Activated T-cell treated with anti-CD3 and anti-CD28 coated beads, Interleukin-2, amount 50 U/mL, for 24 hours (primary cell): ENCODE results near the gene MAP3K5.

Source experiments
- DNase-seq: peaks from one replicate; pipeline ENCODE4 v3.0.0-alpha.2; 2020
- H3K27ac Mint-ChIP-seq: 2 replicates; pipeline ENCODE4 v1.8.0; 2020; ENCODE audit warnings: mild to moderate bottlenecking, mixed read lengths
- H3K27me3 Mint-ChIP-seq: 2 replicates; pipeline ENCODE4 v1.8.0; 2020; ENCODE audit warnings: mixed read lengths
- H3K36me3 Mint-ChIP-seq: 2 replicates; pipeline ENCODE4 v1.8.0; 2020; ENCODE audit warnings: low read depth, mixed read lengths
- H3K4me1 Mint-ChIP-seq: 2 replicates; pipeline ENCODE4 v1.8.0; 2020; ENCODE audit warnings: low read depth, mixed read lengths
- H3K4me3 Mint-ChIP-seq: 2 replicates; pipeline ENCODE4 v1.8.0; 2020; ENCODE audit warnings: mild to moderate bottlenecking, moderate library complexity, mixed read lengths
- H3K9me3 Mint-ChIP-seq: 2 replicates; pipeline ENCODE4 v1.8.0; 2020; ENCODE audit warnings: mixed read lengths

The MAP3K5 gene

GRCh38 chr6:136510299-136510698 lies 282.0 kb downstream of the MAP3K5 start:
- Mint-ChIP-seq H3K27me3 (no peaks in the 10 kb centered on the region), H3K4me3 (peak overlapping the region; percentile 23), H3K4me1 (peaks cover 35% of the 10 kb centered on the region), H3K9me3 (no peaks in the 10 kb centered on the region), H3K27ac (peak overlapping the region; percentile 81), H3K36me3 (no peaks in the 10 kb centered on the region)
- DNase-seq, result peak; percentile 48

- no peak overlapping the region for H3K27ac Mint-ChIP-seq
- peaks cover 35% of the 10 kb centered on the region for H3K4me1 Mint-ChIP-seq
- no peak for DNase-seq
- no peaks in the 10 kb centered on the region for H3K9me3 Mint-ChIP-seq
- no peaks in the 10 kb centered on the region for H3K27me3 Mint-ChIP-seq
- no peak overlapping the region for H3K4me3 Mint-ChIP-seq
- no peaks in the 10 kb centered on the region for H3K36me3 Mint-ChIP-seq
Measured at GRCh38 chr6:136508725-136509392, 283.4 kb downstream of the MAP3K5 start.
